GM11168 (cell line): ENCODE data around the gene NAP1L4.

Source experiments
- in situ Hi-C: fragments of 300-500 bp; cut with MboI; formaldehyde crosslinking; loops from one replicate; pipeline ENCODE4 v1.12.0; 2022; ENCODE audit warnings: low sequenced_read_pairs; ENCODE audit not compliant: unreplicated experiment

Gene NAP1L4, protein sequence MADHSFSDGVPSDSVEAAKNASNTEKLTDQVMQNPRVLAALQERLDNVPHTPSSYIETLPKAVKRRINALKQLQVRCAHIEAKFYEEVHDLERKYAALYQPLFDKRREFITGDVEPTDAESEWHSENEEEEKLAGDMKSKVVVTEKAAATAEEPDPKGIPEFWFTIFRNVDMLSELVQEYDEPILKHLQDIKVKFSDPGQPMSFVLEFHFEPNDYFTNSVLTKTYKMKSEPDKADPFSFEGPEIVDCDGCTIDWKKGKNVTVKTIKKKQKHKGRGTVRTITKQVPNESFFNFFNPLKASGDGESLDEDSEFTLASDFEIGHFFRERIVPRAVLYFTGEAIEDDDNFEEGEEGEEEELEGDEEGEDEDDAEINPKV

DNA sequence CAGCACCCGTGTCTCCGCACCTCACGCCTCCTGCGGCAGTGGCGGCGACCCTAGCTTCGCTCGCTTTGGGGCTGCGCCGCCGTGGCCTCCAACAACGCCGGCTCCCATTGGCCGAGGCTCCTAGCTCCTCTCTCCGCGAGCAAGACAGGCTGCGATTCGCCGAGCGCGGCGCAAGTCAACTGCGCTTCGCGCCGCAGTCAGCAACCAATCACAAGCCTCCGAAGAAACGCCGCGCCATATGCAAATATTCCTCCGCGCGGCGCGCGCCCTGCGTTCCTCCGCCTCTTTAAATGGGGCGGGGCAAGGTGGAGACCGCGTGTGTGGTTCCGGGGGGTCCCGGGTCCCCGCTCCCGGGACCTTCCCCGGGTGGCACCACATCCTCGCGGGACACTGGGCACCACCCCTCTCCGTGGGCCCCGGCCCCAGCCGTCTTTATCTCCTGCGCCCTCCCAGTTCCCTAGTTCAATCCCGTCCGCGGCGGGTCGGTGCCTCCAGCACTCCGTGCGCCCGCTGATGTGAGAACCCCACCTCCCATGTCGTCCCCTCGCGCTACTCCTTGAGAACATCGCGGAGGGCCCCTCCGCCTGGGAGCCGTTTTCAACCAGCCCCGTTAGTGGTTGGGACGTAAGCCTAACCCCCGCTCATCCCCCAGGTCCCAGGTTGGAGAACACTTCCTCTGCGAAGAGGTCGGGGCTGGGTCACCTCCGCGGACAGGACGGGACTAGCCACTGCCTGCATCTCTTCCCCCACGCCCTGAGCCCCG is at the start of gene NAP1L4:
TSS of gene NAP1L4 (minus strand) at position 96 of the 763 bp plus-strand sequence. CDS start 13,109 bp downstream, outside the sequence.
- in situ Hi-C loops = no loop called here

DNA sequence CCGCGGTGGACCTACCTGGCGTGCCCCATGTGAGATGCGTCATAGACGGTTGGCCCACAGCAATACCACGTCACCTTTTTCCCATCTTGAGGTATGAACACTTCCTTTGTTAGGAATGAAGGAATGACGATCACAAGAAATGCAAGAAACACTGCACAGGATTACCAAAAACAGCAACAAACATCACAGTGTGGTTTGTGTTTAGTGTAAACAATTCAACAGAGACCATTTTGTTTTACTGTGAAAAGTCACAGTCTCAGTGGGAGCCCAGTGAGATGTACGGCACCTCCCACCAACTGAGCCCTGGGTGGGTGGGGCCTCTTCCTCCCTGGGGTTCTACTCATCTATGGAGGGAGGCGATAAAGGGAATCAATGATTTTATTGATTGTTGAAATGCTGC is 48.8 kb upstream of the NAP1L4 start:
- in situ Hi-C loops = no loop called here

DNA sequence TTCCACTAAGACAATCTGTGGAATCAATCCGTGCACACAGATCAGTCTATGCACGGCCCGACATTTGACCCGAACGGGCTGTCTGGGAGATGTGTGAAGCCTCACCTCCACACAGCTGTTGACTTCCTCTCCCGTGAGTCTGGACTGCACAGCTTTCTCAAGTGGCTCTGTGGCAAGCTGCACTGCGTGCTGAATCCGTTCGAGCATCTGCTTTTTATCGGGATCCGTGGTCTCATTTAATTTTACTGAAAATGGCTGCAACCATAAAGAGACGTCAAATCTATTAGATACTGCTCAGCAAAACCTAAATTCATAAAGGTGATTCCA is 45.8 kb upstream of the NAP1L4 start:
- in situ Hi-C loops = no loop called here

DNA sequence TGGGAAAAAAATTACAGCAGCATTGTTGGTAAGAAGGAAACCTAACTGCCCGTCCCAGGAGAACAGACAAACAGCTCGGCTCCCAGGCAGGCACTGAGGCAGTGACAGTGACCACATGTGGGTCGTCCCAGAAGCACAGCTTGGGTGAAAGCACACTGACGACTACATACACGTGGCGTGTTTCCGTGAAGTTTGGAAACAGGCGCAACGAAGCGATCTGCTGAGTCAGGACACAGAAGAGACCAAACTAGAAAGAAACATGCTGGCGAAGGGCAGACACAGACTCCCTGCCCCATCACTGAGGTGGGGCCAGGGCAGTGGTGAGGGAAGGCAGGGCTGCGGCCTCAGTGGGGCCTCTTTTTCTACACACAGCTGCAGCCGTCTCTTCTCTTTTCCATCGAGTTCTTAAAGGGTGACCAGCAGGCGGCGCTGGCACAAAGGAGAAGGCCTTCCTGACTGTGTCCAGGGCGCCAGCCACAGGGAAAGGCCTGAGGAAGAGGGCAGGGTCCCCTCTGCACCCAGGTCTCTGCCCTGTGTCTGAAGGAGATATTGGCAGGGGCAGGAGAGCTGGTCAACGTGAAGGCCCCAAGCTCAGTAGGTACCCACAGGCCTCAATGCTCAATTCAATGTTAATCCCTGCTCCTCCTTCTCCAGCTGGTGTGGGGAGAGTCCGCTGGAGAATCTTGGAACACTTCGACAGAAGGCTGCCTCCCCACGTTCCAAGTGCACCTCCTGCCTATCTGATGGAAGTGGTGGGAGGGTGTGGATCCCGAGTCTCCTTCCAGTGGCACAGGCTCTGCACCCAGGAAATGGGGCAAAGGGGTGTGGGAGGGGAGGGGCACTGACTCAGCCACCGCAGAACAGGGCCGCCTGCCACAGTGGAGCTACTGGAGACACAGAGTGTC is 45.2 kb upstream of the NAP1L4 start:
- in situ Hi-C loops = no loop called here

DNA sequence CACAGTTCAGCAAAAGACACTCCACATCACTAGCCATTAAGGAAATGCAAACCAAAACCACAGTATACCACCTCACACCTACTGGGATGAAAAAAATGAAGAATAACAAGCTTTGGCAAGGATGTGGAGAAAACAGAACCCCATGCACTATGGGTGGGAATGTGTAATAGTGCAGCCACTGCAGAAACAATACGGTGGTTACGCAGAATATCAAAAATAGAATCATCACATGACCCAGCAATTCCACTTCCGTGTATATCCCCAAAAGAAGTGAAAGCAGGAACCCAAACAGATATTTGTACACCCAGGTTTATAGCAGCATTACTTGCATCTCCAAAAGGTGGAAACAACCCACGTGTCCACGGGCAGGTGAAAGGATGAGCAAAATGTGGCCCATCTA is 44.3 kb upstream of the NAP1L4 start:
- in situ Hi-C loops = no loop called here

DNA sequence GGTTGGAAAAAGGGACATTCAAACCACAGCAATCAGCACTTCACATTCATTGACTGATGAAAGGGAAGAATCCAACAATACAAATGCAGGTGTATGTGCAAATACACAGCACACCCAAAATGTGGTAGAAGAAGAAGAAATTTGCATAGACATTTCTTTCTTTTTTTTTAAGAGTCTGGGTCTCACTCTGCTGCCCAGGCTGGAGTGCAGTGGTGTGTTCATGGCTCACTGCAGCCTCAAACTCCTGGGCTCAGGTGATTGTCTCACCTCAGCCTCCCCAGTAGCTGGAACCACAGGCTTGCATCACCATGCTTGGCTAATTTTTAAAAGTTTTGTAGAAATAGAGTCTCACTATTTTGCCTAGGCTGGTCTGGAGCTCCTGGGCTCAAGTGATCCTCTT is 43.2 kb upstream of the NAP1L4 start:
- in situ Hi-C loops = no loop called here

DNA sequence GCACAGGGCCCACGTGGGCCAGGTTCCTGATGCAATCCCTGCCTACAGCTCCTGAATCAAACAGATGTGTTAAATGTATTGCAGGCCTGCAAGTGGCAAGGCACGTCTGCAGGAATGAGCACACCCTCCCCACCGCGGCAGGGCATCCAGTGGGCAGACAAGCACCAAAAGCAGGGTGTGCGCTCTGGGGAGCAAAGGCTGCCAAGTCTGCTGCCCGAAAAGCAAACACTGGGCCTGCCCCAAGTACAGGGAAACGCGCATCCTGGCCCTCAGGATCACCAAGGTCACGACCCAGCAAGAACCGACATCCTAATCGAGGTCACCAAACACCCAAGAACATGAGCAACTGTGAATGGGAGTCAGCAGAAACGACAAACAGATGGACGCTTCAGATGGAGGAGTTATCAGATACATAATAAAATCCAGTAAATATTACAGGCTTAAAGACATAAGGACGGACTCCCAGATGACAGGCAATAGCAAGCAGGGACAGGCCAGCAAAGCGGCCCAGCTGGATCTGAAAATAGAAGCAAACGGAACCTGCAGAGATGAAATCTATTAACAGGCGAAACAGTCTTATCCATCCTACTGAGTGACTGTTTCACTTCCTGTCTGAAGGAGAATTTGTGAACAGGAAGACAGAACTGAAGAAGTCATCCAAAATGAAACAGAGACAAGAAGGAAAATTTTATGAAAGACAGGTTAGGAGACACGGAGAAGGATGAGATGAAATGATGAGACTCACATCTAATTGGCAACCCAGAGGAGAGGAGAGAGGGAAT is 38.4 kb upstream of the NAP1L4 start:
- in situ Hi-C loops = no loop called here

DNA sequence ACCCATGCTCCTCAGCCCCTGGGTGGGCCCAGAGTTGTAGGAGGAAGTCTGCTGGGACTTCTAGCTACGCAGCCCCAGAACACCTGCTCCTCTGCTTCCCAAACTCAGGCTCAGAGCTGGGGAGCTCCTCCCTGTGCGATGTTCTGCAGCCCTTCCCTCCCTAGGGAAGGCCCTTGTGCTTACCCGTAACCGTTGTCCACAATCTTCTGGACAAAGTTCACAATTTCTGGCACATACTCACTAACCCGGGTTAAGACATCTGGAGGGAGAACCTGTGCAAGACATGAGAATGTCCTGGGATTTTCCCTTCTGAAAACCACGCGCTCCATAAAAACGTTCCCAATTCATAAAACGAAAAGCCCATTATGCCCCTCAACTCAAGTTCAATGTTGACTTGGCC is 36.7 kb upstream of the NAP1L4 start:
- in situ Hi-C loops = no loop called here

DNA sequence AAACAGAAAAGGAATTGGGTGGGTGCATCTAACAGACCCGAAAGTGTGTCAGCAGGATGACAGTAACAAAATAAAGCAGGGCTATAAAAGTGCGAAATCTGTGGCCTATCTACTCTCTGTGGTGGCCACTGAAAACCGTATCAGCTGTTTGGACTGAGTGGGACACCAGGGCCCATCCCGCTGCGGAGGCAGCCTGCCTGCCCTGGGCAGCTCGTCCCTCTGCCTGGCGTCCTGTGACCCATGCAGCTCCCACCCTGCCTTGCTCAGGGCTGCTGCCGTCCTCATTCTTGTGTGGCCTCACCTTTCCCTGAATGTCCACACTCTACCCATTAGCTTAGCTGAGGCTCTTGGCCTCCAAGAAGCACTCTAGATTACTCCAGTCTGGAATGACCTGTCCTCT is 34.7 kb upstream of the NAP1L4 start:
- in situ Hi-C loops = no loop called here

DNA sequence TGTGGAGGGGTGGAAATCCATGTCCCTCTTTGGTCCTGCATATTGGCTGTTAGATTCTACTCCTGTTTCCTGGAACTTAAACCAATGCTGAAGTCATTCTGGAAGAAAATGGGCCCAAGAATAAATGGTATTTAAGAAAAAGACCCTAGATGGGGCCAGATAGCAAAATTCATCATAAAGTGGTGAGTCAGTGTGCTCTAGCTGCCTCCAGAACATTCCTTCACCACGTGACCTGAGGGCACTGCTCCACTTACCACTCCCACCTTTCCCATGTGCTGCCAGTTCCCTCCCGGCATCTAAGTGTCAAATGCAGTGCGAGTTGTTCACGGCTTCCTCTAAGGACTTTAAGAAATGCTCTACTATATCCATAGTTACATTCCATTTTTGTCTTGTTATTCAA is 30.9 kb upstream of the NAP1L4 start:
- in situ Hi-C loops = no loop called here

DNA sequence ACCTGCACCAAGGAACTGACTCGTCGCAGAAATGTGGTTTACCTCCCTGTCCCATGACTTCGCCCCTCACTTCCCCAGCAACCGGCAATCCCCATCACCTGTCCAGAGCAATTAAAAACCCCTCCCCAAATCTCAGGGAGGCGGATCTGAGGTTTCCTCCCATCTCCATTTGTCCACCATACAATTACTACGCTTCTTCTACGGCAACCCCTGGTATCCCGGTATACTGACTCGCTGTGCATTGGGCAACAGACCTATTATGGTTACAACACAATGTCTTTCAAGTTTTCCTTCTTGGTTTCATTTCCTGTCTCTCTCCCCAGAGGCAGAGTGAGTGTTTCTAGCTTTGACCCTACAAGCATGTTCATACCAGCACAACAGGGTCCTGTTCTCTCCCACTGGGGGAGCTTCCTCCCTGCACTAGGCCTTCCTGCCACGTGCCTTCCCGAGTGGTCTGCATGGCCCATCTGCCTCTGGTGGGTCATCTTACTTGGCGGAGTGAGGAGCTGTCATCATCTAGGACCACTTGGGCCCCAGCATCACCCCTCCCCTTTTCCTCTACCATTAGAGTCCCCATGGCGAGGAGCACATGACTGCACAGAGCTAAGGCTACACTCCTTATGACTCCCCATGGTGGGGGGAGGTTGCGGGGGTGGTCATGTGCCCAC is 30.3 kb upstream of the NAP1L4 start:
- in situ Hi-C loops = no loop called here

DNA sequence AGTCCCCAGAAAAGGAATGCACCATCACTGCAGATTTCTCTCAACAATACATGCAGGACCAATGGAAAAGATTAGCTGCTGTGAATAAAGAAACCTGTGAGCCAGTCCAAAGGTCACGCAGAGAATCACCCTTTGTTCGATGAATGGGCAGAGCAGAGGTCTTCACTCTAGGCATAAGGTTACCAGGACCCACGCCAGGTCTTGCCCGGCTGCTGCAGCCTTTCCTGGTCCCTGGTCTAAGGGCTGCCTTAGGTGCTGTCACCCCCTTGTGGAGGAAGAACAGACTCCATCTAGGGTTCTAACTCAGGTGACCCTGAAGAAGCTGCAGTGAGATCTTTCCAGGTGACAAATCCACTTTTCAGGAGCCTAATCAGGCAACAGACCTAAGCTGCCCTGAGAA is 29.0 kb upstream of the NAP1L4 start:
- in situ Hi-C loops = no loop called here

DNA sequence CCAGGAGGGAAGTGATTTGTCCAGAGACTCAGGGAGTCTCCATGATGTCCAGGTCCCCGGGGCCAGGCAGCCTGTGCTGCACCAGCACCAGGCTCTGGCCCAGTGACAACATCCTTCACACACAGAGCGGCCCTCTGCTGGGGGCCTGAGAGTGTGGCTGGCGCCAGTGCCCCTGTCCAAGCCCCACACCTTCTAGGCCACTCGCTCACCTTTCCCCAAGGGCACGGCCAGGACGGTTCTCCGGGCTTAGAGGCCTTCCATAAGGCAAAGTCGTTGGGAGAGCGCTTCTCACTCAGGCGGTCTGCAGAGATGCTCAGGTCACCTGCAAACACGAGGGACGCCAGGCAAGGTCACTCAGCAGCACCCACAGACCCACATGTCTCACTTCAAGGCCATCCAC is 27.9 kb upstream of the NAP1L4 start:
- in situ Hi-C loops = no loop called here

DNA sequence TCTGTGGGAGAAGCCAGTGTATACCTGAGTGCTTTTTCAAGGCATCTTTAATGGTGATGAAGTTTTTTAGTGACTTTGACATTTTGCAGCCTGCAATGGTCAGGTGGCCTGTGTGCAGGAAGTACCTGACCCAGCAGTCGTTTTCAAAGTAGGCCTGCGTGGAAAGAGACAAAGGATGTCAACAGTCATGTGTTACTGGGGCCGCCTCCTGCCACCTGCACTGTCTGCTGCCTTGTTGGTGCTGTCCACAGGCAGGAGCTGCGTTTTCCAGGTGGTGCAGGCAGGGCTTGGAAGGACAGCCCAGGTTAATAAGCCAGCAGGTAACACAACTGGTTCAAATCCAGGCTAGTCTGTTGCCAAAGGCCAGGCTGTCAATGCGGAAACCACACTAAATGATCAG is 26.5 kb upstream of the NAP1L4 start:
- in situ Hi-C loops = no loop called here

DNA sequence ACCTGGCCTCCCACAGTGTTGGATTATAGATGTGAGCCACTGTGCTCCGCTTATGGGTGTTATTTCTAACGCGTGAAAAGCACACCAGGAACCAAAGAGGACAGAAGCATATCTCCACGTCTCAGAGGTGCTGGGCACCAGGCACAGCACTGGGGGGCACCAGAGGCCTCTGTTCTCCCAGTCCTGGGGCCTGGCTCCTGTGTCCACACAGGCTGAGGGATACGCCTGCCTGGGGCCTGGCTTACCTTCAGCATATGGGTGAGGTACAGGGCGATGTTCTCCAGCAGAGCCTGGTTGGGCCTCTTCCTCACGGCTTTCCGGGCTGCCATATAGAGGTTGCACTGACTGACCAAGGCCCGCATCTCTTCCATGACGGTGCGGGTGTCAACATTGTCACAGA is 24.7 kb upstream of the NAP1L4 start:
- in situ Hi-C loops = no loop called here

DNA sequence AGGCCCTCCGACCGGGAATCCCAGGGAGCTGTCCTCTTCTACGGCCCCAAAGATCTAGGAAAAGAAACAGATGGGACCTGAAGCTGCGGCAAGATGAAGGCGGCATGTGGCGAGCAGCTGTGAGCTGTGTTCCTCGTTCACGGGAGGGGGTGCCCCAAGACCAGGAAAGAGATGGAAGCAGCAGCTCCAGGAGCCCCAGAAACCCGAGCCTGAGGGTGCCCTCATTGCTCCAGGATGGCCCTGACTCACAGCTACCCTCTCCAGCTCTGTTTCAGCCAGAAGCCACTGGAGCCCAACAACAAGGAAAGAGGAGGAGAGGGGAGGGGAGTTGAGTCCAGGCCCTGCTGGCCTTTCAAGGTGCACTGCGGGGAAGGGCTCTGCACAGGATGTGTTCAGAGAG is 23.7 kb upstream of the NAP1L4 start:
- in situ Hi-C loops = no loop called here

DNA sequence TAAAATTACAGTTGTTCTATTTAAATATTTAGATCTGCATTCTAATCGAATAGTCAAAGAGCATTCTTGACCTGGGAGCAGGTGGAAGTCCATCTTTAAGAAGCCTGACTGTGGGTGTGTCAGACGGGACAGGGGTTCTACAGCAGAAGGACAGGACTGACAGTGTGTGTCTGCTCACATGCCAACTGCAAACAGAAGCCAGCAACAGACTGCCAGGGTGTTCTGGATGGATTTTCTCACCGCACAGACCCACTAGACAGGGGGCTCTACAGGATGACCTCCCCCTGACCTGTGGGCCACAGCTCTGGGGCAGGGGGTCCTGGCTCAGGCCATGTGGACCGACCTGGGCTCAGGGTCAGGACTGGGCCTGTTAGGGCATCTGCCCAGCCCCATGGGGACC is 22.8 kb upstream of the NAP1L4 start:
- in situ Hi-C loops = no loop called here

DNA sequence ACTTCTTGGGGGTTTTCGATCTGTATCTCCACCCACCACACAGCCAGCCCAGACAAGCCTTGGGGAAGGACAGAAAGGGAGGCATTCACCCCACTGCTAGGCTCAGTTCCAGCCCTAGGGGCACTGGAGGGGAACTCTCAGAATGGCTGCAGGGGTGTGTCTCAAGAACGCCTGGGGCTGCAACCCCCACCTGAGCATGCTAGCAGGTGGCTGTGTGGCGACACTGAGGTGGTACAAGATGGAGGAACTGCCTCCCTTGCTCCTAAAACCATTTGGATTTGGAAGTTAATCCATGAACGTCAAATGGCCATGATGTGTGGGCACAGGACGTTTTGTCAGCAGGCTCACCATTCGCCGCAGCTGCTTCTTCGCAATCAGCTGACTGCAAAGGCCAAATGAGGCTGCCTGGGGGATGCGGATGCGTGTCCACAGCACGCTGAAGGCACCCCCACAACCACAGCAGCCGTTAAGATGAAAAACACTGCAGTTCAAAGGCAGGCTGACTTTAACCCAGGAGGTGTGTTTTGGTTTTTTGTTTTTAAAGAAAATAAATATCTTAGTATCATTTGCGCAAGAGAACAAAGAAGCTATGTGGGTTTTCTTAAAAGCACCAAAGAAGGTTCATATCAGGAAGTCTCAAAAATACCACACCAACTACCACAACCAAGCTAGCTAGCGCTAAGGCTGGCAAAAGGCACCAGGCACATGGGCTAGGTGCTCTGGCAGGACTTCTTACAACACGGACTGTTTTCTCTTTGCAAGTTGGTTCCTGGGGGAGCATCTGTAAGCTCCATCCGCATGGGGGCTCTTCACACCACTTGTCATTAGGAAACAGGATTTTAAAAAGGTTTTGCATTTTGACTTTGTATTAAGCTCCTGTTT is 22.2 kb upstream of the NAP1L4 start:
- in situ Hi-C loops = no loop called here
